Measurements from ENCODE around the gene TP53I11.

TP53I11 gene

GRCh38 chr11:44911029-44911814, 39.5 kb downstream of the TP53I11 start:
- DNase-seq: peak; percentile 81

GRCh38 chr11:44910591-44910990, 40.1 kb downstream of the TP53I11 start:
- no peak for DNase-seq

DNA sequence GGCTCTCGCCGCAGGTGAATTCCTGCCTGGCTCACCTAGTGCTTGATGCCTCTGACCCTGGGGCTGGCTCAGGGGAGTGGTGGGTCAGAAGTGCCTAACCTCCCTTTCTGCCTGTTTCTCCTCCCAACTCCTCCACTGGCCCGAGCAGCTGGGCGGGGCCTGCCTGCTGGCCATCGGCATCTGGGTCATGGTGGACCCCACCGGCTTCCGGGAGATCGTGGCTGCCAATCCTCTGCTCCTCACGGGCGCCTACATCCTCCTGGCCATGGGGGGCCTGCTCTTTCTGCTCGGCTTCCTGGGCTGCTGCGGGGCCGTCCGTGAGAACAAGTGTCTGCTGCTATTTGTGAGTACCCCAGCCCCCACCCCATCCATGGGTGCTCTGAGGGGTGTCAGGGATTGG, 41.1 kb downstream of the TP53I11 start:
- no peak for DNase-seq

- no peak for DNase-seq
These were observed 44.0 kb downstream of the TP53I11 start for GRCh38 chr11:44906649-44907048.

DNA sequence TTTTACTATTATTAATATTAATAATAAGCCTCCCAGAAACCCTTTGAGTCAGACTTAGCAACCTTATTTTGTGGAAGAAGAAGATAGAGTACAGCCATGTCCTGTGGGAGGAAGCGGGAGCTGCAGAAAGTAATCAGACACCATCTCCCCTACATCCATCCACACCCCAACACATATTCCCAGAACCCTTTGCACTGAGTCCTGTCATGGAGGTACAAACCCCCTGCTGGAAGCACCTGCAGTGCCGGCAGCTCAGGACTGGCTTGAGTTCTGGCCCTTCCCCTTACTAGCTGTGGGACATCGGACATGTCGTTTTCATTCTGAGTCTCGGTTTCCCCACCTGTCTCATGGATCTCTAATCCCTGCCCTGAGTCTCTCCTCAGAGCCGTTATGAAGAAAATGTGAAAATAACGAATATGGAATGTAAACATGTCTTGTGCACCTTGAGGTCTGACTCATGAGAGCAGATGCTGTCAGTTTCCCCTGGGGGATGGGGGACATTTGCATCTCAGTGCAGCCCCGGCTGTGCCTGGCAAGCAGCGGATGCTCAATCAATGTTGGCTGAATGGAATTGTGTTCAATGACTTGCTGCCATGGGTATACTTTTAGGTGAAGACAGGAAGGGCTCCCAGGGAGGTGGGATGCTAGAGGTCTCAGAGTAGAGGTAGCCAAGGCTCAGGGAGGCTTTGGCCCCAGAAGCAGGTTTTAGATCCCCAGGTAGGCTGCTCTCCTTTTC, 45.4 kb downstream of the TP53I11 start:
- DNase-seq: no peak

DNA sequence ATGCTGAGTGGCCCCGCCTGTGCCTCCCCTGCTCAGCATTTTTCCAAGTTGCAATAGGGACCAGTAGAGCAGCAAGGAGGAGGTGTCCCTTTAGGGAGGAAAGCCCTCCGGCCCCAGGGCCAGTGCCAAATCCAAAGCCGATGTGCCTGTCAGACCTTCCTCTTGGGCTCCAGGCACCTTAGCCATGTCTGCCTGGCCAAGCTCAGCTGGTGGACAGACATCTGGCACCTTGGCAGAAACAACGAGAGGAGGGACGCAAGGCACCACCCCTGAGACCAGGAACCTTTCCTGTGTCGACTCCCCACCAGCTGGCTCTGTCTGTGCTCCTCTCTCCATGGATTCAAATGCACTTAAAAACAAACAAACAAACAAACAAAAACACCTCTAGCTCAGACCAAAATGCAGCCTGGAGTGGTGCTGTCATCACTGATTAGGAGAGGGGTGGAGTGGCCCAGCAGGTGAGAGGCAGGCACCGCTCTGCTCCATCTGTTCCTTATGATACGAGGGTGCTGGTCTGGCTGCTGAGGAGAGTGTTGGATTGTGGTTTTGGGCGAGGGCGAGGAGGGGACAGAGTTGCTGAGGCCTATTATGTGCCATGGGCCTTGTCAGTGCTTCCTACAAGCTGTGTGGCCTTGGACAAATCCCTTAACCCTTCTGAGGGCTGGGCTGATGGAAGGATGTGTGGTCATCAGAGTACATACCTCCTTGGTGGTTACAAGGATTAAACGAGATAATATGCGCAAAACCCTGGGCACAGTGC, 46.2 kb downstream of the TP53I11 start:
- DNase-seq: no peak

- DNase-seq: no peak
These were observed 47.2 kb downstream of the TP53I11 start for GRCh38 chr11:44903518-44903917.

- no peak for DNase-seq
These were observed 47.6 kb downstream of the TP53I11 start for GRCh38 chr11:44903035-44903434.

DNA sequence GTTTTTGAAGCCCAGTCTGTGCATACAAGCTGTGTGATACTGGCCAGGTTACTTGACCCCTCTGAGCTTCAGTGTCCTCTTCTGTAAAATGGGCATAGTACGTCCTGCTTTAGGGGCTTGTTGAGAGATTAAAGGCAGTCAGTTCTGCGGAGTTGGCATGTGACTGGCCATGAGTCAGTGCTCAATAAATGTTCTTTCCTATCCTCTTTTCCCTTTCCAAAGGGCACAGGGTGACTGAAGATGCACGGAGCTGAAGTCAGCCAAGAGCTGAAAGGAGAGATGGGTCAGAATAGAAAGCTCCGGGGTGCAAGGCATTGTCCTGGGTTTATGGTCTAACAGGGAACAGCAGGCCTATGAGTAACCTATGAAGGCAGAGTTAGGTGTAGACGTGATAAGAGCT, 48.9 kb downstream of the TP53I11 start:
- no peak for DNase-seq

DNA sequence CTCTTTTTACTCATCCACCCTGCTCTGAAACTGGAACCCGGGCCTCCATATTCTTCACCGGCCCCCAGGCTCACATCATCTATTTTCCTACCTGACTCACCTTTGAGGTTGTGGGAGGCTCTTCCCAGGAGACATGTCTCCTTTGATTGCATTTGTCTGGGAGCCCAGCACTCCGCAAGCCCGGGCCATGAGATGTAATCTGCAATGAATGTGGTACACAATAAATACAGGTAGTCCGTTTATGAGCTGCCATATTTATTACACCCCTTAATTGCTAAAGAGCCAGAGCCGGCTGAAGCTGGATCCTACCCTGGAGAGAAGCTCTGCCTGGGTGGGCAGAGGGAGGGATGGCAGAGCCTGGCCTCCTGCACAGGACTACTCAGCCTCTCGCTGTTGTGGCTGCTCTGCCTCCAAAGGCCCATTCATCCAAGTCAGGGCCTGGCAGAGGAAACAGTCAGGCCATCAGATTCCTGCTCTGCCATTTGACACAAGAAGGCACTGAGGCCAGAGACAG, 49.5 kb downstream of the TP53I11 start:
- DNase-seq: no peak

- peak; percentile 45 for DNase-seq
These were observed 50.7 kb downstream of the TP53I11 start for GRCh38 chr11:44899959-44900358.

GRCh38 chr11:44893846-44894617, 56.7 kb downstream of the TP53I11 start:
- DNase-seq: peak; percentile 55

DNA sequence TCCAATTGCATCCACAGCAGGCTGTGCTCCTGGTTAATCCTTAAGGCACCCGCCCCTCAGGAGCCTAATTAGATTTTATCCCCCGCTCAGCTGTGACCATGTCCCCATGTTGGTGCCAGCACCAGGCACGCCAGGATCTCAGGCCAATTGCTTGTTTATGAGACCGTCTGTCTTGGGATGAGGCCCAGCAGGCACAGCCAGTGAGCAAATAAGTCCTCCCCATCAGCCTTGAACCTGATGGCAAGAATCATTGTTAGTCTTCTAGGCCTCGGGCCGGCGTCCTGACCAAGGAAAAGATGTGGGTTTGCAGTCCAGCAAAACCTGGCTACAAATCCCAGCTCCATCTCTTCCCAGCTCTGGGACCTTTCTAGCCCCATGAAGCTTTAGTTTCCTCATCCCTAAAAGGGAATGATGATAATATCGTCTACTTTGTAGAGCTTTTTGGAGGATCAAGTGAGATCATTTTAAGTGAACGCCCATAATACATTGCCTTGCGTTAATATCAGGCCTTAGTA, 57.3 kb downstream of the TP53I11 start:
- DNase-seq: no peak

- DNase-seq: no peak
These were observed 57.8 kb downstream of the TP53I11 start for GRCh38 chr11:44892843-44893242.

DNA sequence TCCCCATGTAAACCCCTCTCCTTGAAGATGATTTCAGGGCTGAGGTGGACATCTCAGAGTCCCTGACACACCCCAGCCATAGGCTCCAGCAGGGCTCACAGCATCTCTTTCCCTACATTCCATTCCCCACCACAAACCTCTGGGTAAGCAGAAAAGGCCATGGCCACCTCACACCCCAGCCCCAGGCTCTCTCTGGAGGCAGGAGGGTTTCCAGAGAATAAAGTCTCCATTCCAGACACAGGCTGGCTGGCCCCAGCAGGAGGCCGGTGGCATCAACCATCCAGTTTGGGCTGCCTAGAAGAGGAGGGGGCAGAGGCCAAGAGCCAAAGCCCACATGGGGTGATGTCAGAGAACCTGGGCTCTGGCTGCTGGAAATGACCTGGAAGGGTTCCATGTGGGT, 61.4 kb downstream of the TP53I11 start:
- no peak for DNase-seq

- DNase-seq: no peak
These were observed 63.0 kb downstream of the TP53I11 start for GRCh38 chr11:44887636-44888035.

- no peak for DNase-seq
These were observed 63.9 kb downstream of the TP53I11 start for GRCh38 chr11:44886790-44887140.

DNA sequence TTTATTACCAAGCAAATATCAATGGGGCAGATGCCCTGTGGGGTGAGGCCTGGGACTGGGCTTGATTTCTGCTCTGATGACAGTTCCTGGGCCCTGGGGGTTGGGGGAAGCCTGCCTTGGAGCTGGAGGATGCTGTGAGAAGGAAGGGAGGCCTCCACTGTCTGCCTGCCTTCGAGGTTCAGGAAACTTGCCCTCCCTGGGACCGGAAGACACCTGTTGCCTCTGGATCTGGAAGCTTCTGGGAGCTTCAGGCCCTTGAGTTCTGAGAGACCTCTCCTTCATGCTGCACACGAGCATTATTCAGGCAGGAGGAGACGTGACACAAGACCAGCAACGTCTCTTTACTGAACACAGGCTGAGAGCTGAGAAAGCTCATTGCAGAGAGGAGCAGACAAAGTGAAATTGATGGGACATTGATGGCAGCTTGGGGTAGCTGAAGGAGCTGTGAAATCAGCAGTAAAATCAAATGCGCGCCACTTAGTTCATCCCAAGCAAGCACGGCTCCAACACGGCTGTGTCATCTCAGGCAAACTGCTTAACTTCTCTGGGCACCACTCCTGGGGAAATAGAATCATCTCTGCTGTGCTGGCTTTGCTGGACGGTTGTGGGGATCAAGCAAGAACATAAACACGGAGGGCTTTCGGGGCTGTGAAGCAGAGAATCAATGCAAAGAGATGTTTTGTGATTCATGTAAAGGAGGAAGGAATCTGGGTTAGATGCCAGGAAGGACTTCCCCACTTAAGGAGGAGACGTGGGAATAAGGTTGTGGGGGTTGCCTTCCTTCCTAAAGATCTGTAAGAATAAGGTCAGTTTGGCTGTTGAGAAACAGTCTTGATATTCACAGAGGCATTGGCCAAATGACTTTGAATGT, 64.5 kb downstream of the TP53I11 start:
- DNase-seq: no peak

GRCh38 chr11:44885065-44885810, 65.4 kb downstream of the TP53I11 start:
- no peak for DNase-seq

- DNase-seq: no peak
These were observed 66.6 kb downstream of the TP53I11 start for GRCh38 chr11:44884056-44884455.

DNA sequence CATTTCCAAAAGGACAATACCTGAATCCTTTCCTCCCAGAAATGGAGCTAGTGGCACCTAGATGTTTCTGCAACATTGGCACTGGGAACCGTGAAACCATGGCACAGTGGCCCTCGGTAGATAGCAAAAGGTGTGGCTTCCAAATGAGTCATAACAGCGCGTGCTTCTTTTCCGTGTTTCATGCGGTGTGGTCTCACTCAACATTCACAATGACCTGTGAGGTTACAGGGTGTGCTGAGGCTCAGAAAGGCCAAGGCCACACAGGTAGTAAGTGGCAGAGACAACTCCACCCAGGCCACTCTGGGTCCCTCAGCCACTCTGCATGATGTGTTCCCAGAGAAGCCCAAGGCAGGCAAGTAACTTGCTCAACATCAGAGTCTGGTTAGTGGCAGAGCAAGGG, 67.4 kb downstream of the TP53I11 start:
- DNase-seq: no peak
